ENCODE results near the gene NGLY1. TPM values are rescaled to one million over a fixed set of nuclear protein-coding genes. Genes with fewer than 3 reads are reported as not detected.

Gene NGLY1
- total and polyA plus RNA-seq, 2 of the 8 experiments (the other 6 are each of a cell fraction or from before 2014, with no cell fraction given): 3.1 to 24.8 TPM

DNA sequence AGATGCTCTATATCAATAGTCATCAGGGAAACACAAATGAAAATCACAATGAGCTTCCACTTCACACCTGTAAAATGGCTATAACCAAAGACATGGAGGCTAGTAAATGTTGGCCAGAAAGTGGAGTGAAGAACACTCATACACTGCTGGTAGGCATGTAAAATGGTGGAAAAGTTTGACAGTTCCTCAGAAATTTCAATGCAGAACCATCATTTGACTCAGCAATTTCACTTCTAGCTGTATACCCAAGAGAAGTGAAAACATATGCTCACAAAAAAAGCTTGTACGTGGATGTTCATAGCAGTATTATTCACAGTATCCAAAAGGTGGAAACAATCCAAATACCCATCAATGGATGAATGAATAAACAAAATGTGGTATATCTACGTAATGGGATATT is 99.4 kb downstream of the NGLY1 start:
- Histone ChIP-seq H3K4me1 (replicated peaks in 1 of 4; ENCODE audit: control insufficient read depth in 3 of 4, insufficient read depth in 4 of 4, low read length in 3 of 4) (no peaks in the 10 kb centered on the region), H3K79me2 (ENCODE audit: control insufficient read depth in 1 of 2, insufficient read depth in 2 of 2, low read length in 2 of 2) (no peaks in the 10 kb centered on the region), H2BK15ac (ENCODE audit: low read length) (no peak overlapping the region), H2BK120ac (replicated peaks; ENCODE audit: low read depth, low read length) (no peak overlapping the region), H3K56ac (replicated peaks; ENCODE audit: insufficient read length, low read depth, low read length) (no peak overlapping the region), H2AFZ (ENCODE audit: low read length) (no peak overlapping the region), H4K5ac (ENCODE audit: insufficient read length, low read depth, low read length) (no peak overlapping the region), H2AK5ac (ENCODE audit: low read depth, low read length) (no peak overlapping the region), H3K27ac (ENCODE audit: low read depth, low read length) (no peak overlapping the region), H3K36me3 (ENCODE audit: control insufficient read depth in 2 of 4, insufficient read depth in 4 of 4, low read length in 3 of 4) (no peaks in the 10 kb centered on the region), H4K20me1 (replicated peaks in 1 of 2; ENCODE audit: control insufficient read depth in 1 of 2, insufficient read depth in 2 of 2, low read length in 2 of 2) (no peaks in the 10 kb centered on the region), H3K23me2 (ENCODE audit: low read depth, low read length) (no peaks in the 10 kb centered on the region), H3K79me1 (ENCODE audit: low read depth, low read length) (no peaks in the 10 kb centered on the region), H3K4me2 (ENCODE audit: insufficient read depth in 1 of 2, low read depth in 2 of 2, low read length in 2 of 2) (no peak overlapping the region), H3K4me3 (ENCODE audit: extremely low read depth in 1 of 4, insufficient read depth in 2 of 4, low read depth in 3 of 4, low read length in 4 of 4) (no peak overlapping the region), H3K9me3 (ENCODE audit: insufficient read depth in 2 of 2, low read depth in 1 of 2, low read length in 1 of 2) (no peaks in the 10 kb centered on the region), H2BK12ac (ENCODE audit: low read depth, low read length) (no peak overlapping the region), H2BK5ac (ENCODE audit: low read depth, low read length) (no peak overlapping the region), H2BK20ac (ENCODE audit: low read length) (no peak overlapping the region), H3K23ac (ENCODE audit: insufficient read length) (no peak overlapping the region), H3K18ac (ENCODE audit: extremely low read depth, low read length) (no peak overlapping the region), H4K91ac (replicated peaks; ENCODE audit: insufficient read length, low read length) (no peak overlapping the region), H3K14ac (ENCODE audit: insufficient read length) (no peak overlapping the region), H3K9ac (replicated peaks in 1 of 4; ENCODE audit: extremely low read depth in 1 of 4, low read depth in 3 of 4, low read length in 3 of 4) (no peak overlapping the region), H3K27me3 (replicated peaks in 1 of 4; ENCODE audit: control insufficient read depth in 3 of 4, extremely low read depth in 1 of 4, insufficient read depth in 3 of 4, low read length in 3 of 4) (no peaks in the 10 kb centered on the region), H3K4ac (replicated peaks; ENCODE audit: insufficient read length, low read depth, low read length) (no peak overlapping the region), H4K8ac (ENCODE audit: extremely low read depth, insufficient read depth, low read length) (no peak overlapping the region)
- ChIA-PET POLR2A (ENCODE audit: partially characterized antibody) (no interaction called here), CTCF (ENCODE audit: partially characterized antibody) (interaction anchor here (0.6 to 3.6 kb wide), 4 partner anchors 8 to 117 kb away, joined by 3 to 14 read pairs (median 4); no protein-coding TSS in a partner anchor)
- no peak for FAIRE-seq
- TF ChIP-seq CEBPB (IDR thresholded peaks at IDR 0.05; ENCODE audit: low read depth, low read length) (no peak), SUZ12 (IDR thresholded peaks at IDR 0.05; ENCODE audit: low read length) (no peak), EP300 (IDR thresholded peaks at IDR 0.05; ENCODE audit: borderline replicate concordance in 1 of 2, low read depth in 2 of 2, low read length in 2 of 2) (no peak), POLR2A (IDR thresholded peaks at IDR 0.05; ENCODE audit: control extremely low read depth in 1 of 2, low read depth in 2 of 2, low read length in 2 of 2) (no peak), RBBP5 (IDR thresholded peaks at IDR 0.05; ENCODE audit: borderline replicate concordance, low read depth, low read length) (no peak), CBX5 (IDR thresholded peaks at IDR 0.05; ENCODE audit: low read depth, low read length) (no peak), TBP (IDR thresholded peaks at IDR 0.05; ENCODE audit: low read depth, low read length) (no peak), EGR1 (IDR thresholded peaks at IDR 0.05; ENCODE audit: borderline replicate concordance, low read depth, low read length) (no peak)
- TF ChIP-seq, protein P1, sequence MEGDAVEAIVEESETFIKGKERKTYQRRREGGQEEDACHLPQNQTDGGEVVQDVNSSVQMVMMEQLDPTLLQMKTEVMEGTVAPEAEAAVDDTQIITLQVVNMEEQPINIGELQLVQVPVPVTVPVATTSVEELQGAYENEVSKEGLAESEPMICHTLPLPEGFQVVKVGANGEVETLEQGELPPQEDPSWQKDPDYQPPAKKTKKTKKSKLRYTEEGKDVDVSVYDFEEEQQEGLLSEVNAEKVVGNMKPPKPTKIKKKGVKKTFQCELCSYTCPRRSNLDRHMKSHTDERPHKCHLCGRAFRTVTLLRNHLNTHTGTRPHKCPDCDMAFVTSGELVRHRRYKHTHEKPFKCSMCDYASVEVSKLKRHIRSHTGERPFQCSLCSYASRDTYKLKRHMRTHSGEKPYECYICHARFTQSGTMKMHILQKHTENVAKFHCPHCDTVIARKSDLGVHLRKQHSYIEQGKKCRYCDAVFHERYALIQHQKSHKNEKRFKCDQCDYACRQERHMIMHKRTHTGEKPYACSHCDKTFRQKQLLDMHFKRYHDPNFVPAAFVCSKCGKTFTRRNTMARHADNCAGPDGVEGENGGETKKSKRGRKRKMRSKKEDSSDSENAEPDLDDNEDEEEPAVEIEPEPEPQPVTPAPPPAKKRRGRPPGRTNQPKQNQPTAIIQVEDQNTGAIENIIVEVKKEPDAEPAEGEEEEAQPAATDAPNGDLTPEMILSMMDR (IDR thresholded peaks at IDR 0.05; ENCODE audit: control extremely low read depth in 1 of 3, insufficient read depth in 1 of 3, low read depth in 1 of 3, low read length in 3 of 3): no peak
- WGBS, 2 experiments (ENCODE audit: extremely low coverage in 1 of 2, insufficient coverage in 1 of 2, insufficient read length in 1 of 2, insufficient replicate concordance in 2 of 2, low coverage in 1 of 2, low lambda C conversion rate in 2 of 2, missing lambda C conversion rate in 1 of 2): 91% methylated on average over 2 of the region's 2 CpGs; no CpG with 5 or more reads in 1 of the 2 experiments
- DNase-seq (ENCODE audit: low read depth in 1 of 2, low spot score in 2 of 2): no peak
